BE2C (cell line): ENCODE measurements around the gene COIL. TPM values are rescaled to one million over a fixed set of nuclear protein-coding genes. Genes with fewer than 3 reads are reported as not detected.

Experiments used
- DNase-seq: peaks from one replicate; pipeline ENCODE4 v3.0.0-alpha.2; 2020
- H3K27me3 ChIP-seq: fragments of 250-450 bp; sonication (Bioruptor Pico); 2 replicates; pipeline ENCODE4 v1.5.1; 2020; ENCODE audit warnings: mild to moderate bottlenecking
- H3K36me3 ChIP-seq: fragments of 250-450 bp; sonication (Bioruptor Pico); 2 replicates; pipeline ENCODE4 v1.5.1; 2020; ENCODE audit warnings: mild to moderate bottlenecking
- H3K4me1 ChIP-seq: fragments of 250-450 bp; sonication (Bioruptor Pico); 2 replicates; pipeline ENCODE4 v1.5.1; 2020
- H3K4me3 ChIP-seq: 2 replicates; pipeline ENCODE4 v1.5.1; 2011; ENCODE audit warnings: low read depth, low read length
- H3K9me3 ChIP-seq: fragments of 250-450 bp; sonication (Bioruptor Pico); 2 replicates; pipeline ENCODE4 v1.5.1; 2020
- polyA plus RNA-seq: library from polyadenylated mRNA; unstranded; fragments of >200 nt; gene quantifications from one replicate; pipeline ENCODE4 v1.2.1, GENCODE V29; 2012; ENCODE audit warnings: low read depth, missing spikeins; ENCODE audit not compliant: insufficient read length, insufficient read depth
- TF ChIP-seq, protein P1 (sequence below): IDR thresholded peaks from 2 replicates; pipeline ENCODE4 v1.5.1; 2012; ENCODE audit warnings: mild to moderate bottlenecking, low read depth, low read length

COIL gene, protein sequence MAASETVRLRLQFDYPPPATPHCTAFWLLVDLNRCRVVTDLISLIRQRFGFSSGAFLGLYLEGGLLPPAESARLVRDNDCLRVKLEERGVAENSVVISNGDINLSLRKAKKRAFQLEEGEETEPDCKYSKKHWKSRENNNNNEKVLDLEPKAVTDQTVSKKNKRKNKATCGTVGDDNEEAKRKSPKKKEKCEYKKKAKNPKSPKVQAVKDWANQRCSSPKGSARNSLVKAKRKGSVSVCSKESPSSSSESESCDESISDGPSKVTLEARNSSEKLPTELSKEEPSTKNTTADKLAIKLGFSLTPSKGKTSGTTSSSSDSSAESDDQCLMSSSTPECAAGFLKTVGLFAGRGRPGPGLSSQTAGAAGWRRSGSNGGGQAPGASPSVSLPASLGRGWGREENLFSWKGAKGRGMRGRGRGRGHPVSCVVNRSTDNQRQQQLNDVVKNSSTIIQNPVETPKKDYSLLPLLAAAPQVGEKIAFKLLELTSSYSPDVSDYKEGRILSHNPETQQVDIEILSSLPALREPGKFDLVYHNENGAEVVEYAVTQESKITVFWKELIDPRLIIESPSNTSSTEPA
- polyA plus RNA-seq: 32.4 TPM

DNA sequence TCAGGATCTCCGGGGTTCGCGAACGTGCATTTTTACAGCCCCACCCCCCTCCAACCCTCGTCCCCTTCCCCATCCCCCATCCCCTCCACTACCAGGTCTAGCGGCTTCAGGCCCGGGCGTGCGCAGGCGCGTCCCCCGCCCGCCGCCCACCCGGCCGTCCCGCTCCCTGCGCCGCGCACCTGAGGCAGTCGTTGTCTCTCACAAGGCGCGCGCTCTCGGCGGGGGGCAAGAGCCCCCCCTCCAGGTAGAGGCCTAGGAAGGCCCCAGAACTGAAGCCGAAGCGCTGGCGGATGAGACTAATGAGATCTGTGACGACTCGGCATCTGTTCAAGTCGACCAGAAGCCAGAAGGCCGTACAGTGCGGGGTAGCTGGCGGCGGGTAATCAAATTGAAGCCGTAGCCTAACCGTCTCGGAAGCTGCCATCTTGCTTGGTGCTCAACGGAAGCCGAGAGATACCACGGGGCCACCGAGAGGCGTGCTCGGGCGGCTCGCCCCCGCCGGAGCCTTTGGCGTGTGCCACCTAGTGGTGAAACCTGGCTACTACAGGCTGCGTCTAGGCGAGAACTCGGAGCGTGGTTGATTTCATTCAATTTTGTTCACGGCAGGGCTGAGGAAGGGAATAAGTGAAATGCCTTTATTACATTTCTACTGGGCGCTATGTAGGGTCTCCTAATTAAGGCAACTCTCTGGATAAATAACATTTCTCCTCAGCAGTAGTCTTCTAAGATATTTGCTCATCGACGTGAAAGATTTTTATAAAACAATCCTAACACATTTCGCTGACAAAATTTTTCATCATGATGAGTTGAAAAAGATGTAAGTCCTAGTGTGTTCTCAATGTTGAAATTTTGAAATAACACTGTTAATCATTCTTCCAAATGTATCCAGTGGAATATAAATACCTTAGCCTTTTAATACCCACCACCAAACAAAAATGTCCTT, at the start of gene COIL:
Gene COIL, minus strand, starts transcription at position 455 of the 943 bp plus-strand sequence. Its CDS starts 31 bp downstream, at position 424.
- no peaks in the 10 kb centered on the region for H3K36me3 ChIP-seq
- no peaks in the 10 kb centered on the region for H3K27me3 ChIP-seq
- no peaks in the 10 kb centered on the region for H3K9me3 ChIP-seq
- DNase-seq: peak; percentile 94
- H3K4me1 ChIP-seq: peaks cover 2% of the 10 kb centered on the region
- peak within 1 kb of the TSS; percentile 93 for H3K4me3 ChIP-seq
- TF ChIP-seq, protein P1, sequence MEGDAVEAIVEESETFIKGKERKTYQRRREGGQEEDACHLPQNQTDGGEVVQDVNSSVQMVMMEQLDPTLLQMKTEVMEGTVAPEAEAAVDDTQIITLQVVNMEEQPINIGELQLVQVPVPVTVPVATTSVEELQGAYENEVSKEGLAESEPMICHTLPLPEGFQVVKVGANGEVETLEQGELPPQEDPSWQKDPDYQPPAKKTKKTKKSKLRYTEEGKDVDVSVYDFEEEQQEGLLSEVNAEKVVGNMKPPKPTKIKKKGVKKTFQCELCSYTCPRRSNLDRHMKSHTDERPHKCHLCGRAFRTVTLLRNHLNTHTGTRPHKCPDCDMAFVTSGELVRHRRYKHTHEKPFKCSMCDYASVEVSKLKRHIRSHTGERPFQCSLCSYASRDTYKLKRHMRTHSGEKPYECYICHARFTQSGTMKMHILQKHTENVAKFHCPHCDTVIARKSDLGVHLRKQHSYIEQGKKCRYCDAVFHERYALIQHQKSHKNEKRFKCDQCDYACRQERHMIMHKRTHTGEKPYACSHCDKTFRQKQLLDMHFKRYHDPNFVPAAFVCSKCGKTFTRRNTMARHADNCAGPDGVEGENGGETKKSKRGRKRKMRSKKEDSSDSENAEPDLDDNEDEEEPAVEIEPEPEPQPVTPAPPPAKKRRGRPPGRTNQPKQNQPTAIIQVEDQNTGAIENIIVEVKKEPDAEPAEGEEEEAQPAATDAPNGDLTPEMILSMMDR: peak; percentile 97

DNA sequence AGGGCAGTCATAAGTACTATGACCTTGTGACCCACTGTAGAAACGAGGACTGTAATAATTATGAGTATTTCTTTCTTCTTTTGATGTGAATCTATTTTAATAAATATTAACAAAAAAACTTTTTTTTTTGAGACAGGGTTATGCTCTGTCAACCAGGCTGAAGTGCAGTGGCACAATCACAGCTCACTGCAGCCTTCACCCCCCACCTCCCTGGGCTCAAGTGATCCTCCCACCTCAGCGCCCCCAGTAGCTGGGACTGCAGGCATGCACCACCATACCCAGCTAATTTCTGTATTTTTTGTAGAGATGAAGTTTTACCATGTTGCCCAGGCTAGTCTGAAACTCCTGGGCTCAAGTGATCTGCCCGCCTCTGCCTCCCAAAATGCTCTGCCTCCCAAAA, 49.6 kb upstream of the COIL start:
- no peak for DNase-seq
- Histone ChIP-seq H3K4me3 (peak overlapping the region; percentile 49), H3K9me3 (no peaks in the 10 kb centered on the region), H3K36me3 (no peaks in the 10 kb centered on the region; the same call in 1 of the 2 replicates), H3K27me3 (no peaks in the 10 kb centered on the region), H3K4me1 (no peaks in the 10 kb centered on the region)
- TF ChIP-seq, protein P1: no peak

DNA sequence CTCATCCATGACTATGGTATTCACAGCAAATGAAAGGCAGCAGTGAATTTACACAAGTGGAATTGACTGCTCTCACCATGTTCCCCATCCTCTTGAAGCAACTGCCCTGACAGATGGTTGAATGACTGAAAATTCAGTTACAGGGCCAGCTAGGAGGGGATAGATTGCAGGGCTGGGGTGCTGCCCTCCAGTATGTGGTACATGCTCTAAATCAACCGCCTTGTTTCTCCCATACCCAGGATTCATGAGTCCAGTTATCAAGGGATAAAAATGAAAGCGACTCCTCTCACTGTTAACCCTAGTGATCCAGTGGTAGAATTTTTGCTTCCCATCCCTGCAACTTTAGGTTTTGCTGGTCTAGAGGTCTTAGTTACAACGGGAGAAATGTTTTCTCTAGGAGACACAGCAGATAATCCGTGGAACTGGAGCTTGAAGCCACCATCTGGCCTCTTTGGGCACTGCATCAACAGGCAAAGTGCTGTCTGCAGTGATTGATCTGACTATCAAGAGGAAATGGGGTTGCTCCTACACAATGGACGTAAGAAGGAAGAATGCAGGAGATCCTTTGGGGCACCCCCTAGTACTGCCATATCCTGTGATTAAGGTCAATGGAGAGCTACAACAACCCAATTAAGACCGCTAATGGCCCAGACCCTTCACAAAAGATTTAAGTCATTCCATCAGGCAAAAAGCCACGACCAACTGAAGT, 49.0 kb upstream of the COIL start:
- Histone ChIP-seq H3K27me3 (no peaks in the 10 kb centered on the region), H3K4me1 (no peaks in the 10 kb centered on the region), H3K36me3 (no peaks in the 10 kb centered on the region; the same call in 1 of the 2 replicates), H3K9me3 (no peaks in the 10 kb centered on the region), H3K4me3 (peak overlapping the region; percentile 49)
- peak; percentile 65 for DNase-seq
- TF ChIP-seq, protein P1: peak; percentile 88

DNA sequence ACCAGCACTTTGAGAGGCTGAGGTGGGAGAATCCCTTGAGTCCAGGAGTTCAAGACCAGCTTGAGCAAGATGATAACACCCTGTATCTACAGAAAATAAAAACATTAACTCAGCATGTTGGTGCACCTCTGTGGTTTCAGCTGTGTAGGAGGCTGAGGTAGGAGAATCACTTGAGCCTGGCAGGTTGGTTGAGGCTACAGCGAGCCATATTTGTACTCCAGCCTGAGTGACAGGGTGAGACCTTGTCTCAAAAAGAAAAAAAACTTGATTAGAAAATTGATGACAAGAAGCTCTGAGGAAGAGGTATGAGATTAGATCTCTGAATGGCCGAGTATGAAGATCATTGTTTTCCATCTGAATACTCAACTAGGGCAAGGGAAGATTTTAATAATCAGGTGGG, 48.1 kb upstream of the COIL start:
- Histone ChIP-seq H3K27me3 (no peaks in the 10 kb centered on the region), H3K36me3 (no peaks in the 10 kb centered on the region; the same call in 1 of the 2 replicates), H3K9me3 (no peaks in the 10 kb centered on the region), H3K4me3 (no peak overlapping the region), H3K4me1 (no peaks in the 10 kb centered on the region)
- DNase-seq: no peak
- TF ChIP-seq, protein P1: no peak

DNA sequence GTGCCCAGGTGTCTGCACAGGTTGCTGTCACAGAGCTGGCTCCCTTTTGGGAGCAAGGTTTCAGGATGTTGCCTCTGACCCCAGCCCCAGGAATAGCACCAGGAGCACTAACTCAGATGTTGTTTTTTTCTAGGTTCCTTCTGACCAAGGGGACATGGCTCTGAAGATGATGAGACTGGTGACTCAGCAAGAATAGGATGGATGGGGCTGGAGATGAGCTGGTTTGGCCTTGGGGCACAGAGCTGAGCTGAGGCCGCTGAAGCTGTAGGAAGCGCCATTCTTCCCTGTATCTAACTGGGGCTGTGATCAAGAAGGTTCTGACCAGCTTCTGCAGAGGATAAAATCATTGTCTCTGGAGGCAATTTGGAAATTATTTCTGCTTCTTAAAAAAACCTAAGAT, 45.2 kb upstream of the COIL start:
- H3K4me1 ChIP-seq: no peaks in the 10 kb centered on the region
- TF ChIP-seq, protein P1: no peak
- DNase-seq: no peak

More for the DNA sequence above, 45.2 kb upstream of the COIL start:
- H3K36me3 ChIP-seq: peaks cover 8% of the 10 kb centered on the region; the same call in 1 of the 2 replicates
- H3K9me3 ChIP-seq: no peaks in the 10 kb centered on the region
- no peak overlapping the region for H3K4me3 ChIP-seq
- H3K27me3 ChIP-seq: no peaks in the 10 kb centered on the region
